Measurements from ENCODE around the gene FOSL1.

Gene FOSL1

GRCh38 chr11:65919573-65920371 lies 19.6 kb upstream of the FOSL1 start:
- peak; percentile 35 to 42 for DNase-seq (ENCODE audit: low read depth in 2 of 2)

- peak; percentile 97 to 99 for DNase-seq (ENCODE audit: low read depth in 2 of 2)
These were observed 19.0 kb upstream of the FOSL1 start, which contains the start of gene DRAP1 for GRCh38 chr11:65919141-65919572. TSS of gene DRAP1 (plus strand) at chr11:65919426. CDS start at chr11:65919502, 76 bp downstream.

GRCh38 chr11:65918211-65919140 lies 18.3 kb upstream of the FOSL1 start, which contains the start of gene C11orf68:
TSS of gene C11orf68 (minus strand) at chr11:65919062. CDS start at chr11:65919031, 31 bp downstream.
- DNase-seq (ENCODE audit: low read depth in 2 of 2), result no peak

- DNase-seq (ENCODE audit: low read depth in 2 of 2), result no peak
These were observed 17.4 kb upstream of the FOSL1 start for GRCh38 chr11:65917434-65918210.

GRCh38 chr11:65917077-65917433 lies 16.9 kb upstream of the FOSL1 start:
- DNase-seq (ENCODE audit: low read depth in 2 of 2), result no peak

GRCh38 chr11:65916391-65916790 lies 16.2 kb upstream of the FOSL1 start:
- no peak for DNase-seq (ENCODE audit: low read depth in 2 of 2)

GRCh38 chr11:65915821-65916251 lies 15.6 kb upstream of the FOSL1 start:
- DNase-seq (ENCODE audit: low read depth in 2 of 2), result no peak

- DNase-seq (ENCODE audit: low read depth in 2 of 2), result no peak
These were observed 15.1 kb upstream of the FOSL1 start for GRCh38 chr11:65915101-65915820.

GRCh38 chr11:65912845-65913244 lies 12.7 kb upstream of the FOSL1 start:
- no peak for DNase-seq (ENCODE audit: low read depth in 2 of 2)

GRCh38 chr11:65911682-65912568 lies 11.7 kb upstream of the FOSL1 start:
- DNase-seq (ENCODE audit: low read depth in 2 of 2), result no peak

GRCh38 chr11:65907878-65908277 lies 7.7 kb upstream of the FOSL1 start:
- DNase-seq (ENCODE audit: low read depth in 2 of 2), result no peak

- DNase-seq (ENCODE audit: low read depth in 2 of 2), result no peak
These were observed 6.4 kb upstream of the FOSL1 start for GRCh38 chr11:65906602-65907001.

- DNase-seq (ENCODE audit: low read depth in 2 of 2), result no peak
These were observed 3.5 kb upstream of the FOSL1 start for GRCh38 chr11:65903715-65904114.

- no peak for DNase-seq (ENCODE audit: low read depth in 2 of 2)
These were observed 2.9 kb upstream of the FOSL1 start for GRCh38 chr11:65903068-65903481.

- DNase-seq (ENCODE audit: low read depth in 2 of 2), result no peak
These were observed 652 bp upstream of the FOSL1 start for GRCh38 chr11:65900899-65901180.

GRCh38 chr11:65899356-65900124 lies 648 bp downstream of the FOSL1 start:
- DNase-seq (ENCODE audit: low read depth in 2 of 2), result peak; percentile 74 to 78

- no peak for DNase-seq (ENCODE audit: low read depth in 2 of 2)
These were observed 1.4 kb downstream of the FOSL1 start for GRCh38 chr11:65898656-65899355.

GRCh38 chr11:65897020-65897471 lies 3.1 kb downstream of the FOSL1 start:
- DNase-seq (ENCODE audit: low read depth in 2 of 2), result no peak
